ENCODE data around the gene CKAP5.
A peak's percentile ranks its signal among the peaks of the same experiment; 100 is the strongest.
"Not testable (repeated sequence)": the region's sequence is repeated elsewhere in the genome, so short reads cannot be mapped to it uniquely, and the experiment has no call there.

Gene CKAP5

GRCh38 chr11:46724088-46724487, 122.0 kb downstream of the CKAP5 start:
- no peak for DNase-seq

GRCh38 chr11:46723359-46723680, 122.8 kb downstream of the CKAP5 start:
- DNase-seq, result no peak

- DNase-seq, result no peak
These were observed 123.3 kb downstream of the CKAP5 start for GRCh38 chr11:46722566-46723358.

- DNase-seq, result no peak
These were observed 124.8 kb downstream of the CKAP5 start for GRCh38 chr11:46721286-46721685.

- DNase-seq, result no peak
These were observed 126.4 kb downstream of the CKAP5 start for GRCh38 chr11:46719543-46720218.

GRCh38 chr11:46719048-46719542, 127.0 kb downstream of the CKAP5 start, which contains the start of gene F2:
TSS of gene F2 (plus strand) at chr11:46719213. CDS start at chr11:46719236, 23 bp downstream.
- no peak for DNase-seq

- DNase-seq, result no peak
These were observed 127.7 kb downstream of the CKAP5 start for GRCh38 chr11:46718155-46719019.

- DNase-seq, result not testable (repeated sequence)
These were observed 128.3 kb downstream of the CKAP5 start for GRCh38 chr11:46717825-46718154.

GRCh38 chr11:46712874-46713576, 133.1 kb downstream of the CKAP5 start:
- DNase-seq, result no peak

GRCh38 chr11:46711303-46711702, 134.8 kb downstream of the CKAP5 start:
- no peak for DNase-seq

GRCh38 chr11:46710821-46711269, 135.2 kb downstream of the CKAP5 start:
- no peak for DNase-seq

- not testable (repeated sequence) for DNase-seq
These were observed 136.7 kb downstream of the CKAP5 start for GRCh38 chr11:46709351-46709750.

GRCh38 chr11:46706886-46707285, 139.2 kb downstream of the CKAP5 start:
- DNase-seq, result no peak

- DNase-seq, result no peak
These were observed 140.9 kb downstream of the CKAP5 start for GRCh38 chr11:46705070-46705688.

GRCh38 chr11:46701078-46701654, 144.9 kb downstream of the CKAP5 start:
- DNase-seq, result no peak

- DNase-seq, result peak; percentile 99
These were observed 145.6 kb downstream of the CKAP5 start, which contains the start of the genes ARHGAP1 and ZNF408 for GRCh38 chr11:46700241-46701077. TSS of gene ARHGAP1 (minus strand) at chr11:46700619. CDS start at chr11:46696107, 4,512 bp downstream. TSS of gene ZNF408 (plus strand) at chr11:46701031. CDS start at chr11:46701048, 17 bp downstream.

GRCh38 chr11:46698597-46698996, 147.5 kb downstream of the CKAP5 start:
- DNase-seq, result no peak

GRCh38 chr11:46697723-46698122, 148.4 kb downstream of the CKAP5 start:
- no peak for DNase-seq

GRCh38 chr11:46697303-46697702, 148.8 kb downstream of the CKAP5 start:
- no peak for DNase-seq

GRCh38 chr11:46696212-46696558, 149.9 kb downstream of the CKAP5 start:
- DNase-seq, result no peak
